GM20431 (cell line): Measurements from ENCODE around the gene RSPO4.
"Not testable (repeated sequence)": the region's sequence is repeated elsewhere in the genome, so short reads cannot be mapped to it uniquely, and the experiment has no call there.

Source experiments
- in situ Hi-C: fragments of 300-500 bp; cut with MseI, MboI; formaldehyde crosslinking; loops from one replicate; pipeline ENCODE4 v1.15.0; 2020; ENCODE audit warnings: low sequenced_read_pairs; ENCODE audit not compliant: unreplicated experiment

The RSPO4 gene

GRCh38 chr20:1001911-1002681 lies at the start of gene RSPO4:
Gene RSPO4, minus strand, starts transcription at chr20:1002311. Its CDS starts 147 bp downstream, at chr20:1002164.
- in situ Hi-C loops = no loop called here

- in situ Hi-C loops = no loop called here
Measured at GRCh38 chr20:1050440-1050839, 48.3 kb upstream of the RSPO4 start.

GRCh38 chr20:1045860-1046418 lies 43.8 kb upstream of the RSPO4 start:
- in situ Hi-C loops = no loop called here

- in situ Hi-C loops = no loop called here
Measured at GRCh38 chr20:1041845-1042390, 39.8 kb upstream of the RSPO4 start.

GRCh38 chr20:1038205-1038604 lies 36.1 kb upstream of the RSPO4 start:
- in situ Hi-C loops = no loop called here

- in situ Hi-C loops = no loop called here
Measured at GRCh38 chr20:1037039-1037438, 34.9 kb upstream of the RSPO4 start.

- in situ Hi-C loops = no loop called here
Measured at GRCh38 chr20:1035466-1035865, 33.4 kb upstream of the RSPO4 start.

GRCh38 chr20:1034415-1034789 lies 32.3 kb upstream of the RSPO4 start:
- in situ Hi-C loops = no loop called here

- in situ Hi-C loops = no loop called here
Measured at GRCh38 chr20:1033751-1034414, 31.8 kb upstream of the RSPO4 start.

GRCh38 chr20:1029980-1030379 lies 27.9 kb upstream of the RSPO4 start:
- in situ Hi-C loops = no loop called here

- in situ Hi-C loops = not testable (repeated sequence)
Measured at GRCh38 chr20:1026214-1026613, 24.1 kb upstream of the RSPO4 start.

GRCh38 chr20:1022871-1023270 lies 20.8 kb upstream of the RSPO4 start:
- in situ Hi-C loops = no loop called here

- in situ Hi-C loops = no loop called here
Measured at GRCh38 chr20:1020614-1021013, 18.5 kb upstream of the RSPO4 start.

- in situ Hi-C loops = no loop called here
Measured at GRCh38 chr20:1019344-1019743, 17.2 kb upstream of the RSPO4 start.

- in situ Hi-C loops = no loop called here
Measured at GRCh38 chr20:1017677-1018076, 15.6 kb upstream of the RSPO4 start.

- in situ Hi-C loops = no loop called here
Measured at GRCh38 chr20:1015181-1015580, 13.1 kb upstream of the RSPO4 start.

GRCh38 chr20:1014471-1014870 lies 12.4 kb upstream of the RSPO4 start:
- in situ Hi-C loops = no loop called here

- in situ Hi-C loops = no loop called here
Measured at GRCh38 chr20:1013566-1014340, 11.6 kb upstream of the RSPO4 start.

GRCh38 chr20:1012359-1013168 lies 10.5 kb upstream of the RSPO4 start:
- in situ Hi-C loops = no loop called here

GRCh38 chr20:1010659-1011058 lies 8.5 kb upstream of the RSPO4 start:
- in situ Hi-C loops = no loop called here
